ENCODE data around the gene RASSF3.

Gene RASSF3

GRCh38 chr12:64716371-64716770 is 106.1 kb downstream of the RASSF3 start:
- WGBS = 94% methylated on average over 4 of the region's 4 CpGs
- Histone ChIP-seq H3K27me3 (ENCODE audit: insufficient read depth, low read length) (no peaks in the 10 kb centered on the region), H3K9me3 (ENCODE audit: insufficient read depth, low read depth, low read length) (no peaks in the 10 kb centered on the region)

GRCh38 chr12:64716839-64717455 is 106.7 kb downstream of the RASSF3 start:
- Histone ChIP-seq H3K9me3 (ENCODE audit: insufficient read depth, low read depth, low read length) (no peaks in the 10 kb centered on the region), H3K36me3 (ENCODE audit: insufficient read depth, low read length) (peaks cover 66% of the 10 kb centered on the region), H3K27me3 (ENCODE audit: insufficient read depth, low read length) (no peaks in the 10 kb centered on the region), H3K9ac (ENCODE audit: low read depth, low read length) (no peak overlapping the region), H3K4me1 (ENCODE audit: insufficient read depth, low read length) (no peaks in the 10 kb centered on the region), H3K4me3 (ENCODE audit: low read length) (no peak overlapping the region), H3K27ac (ENCODE audit: low read depth, low read length) (no peak overlapping the region)
- 94% methylated on average over 6 of the region's 6 CpGs for WGBS

More at GRCh38 chr12:64716371-64716770, 106.1 kb downstream of the RASSF3 start:
- no peak overlapping the region for H3K4me3 ChIP-seq (ENCODE audit: low read length)
- H3K27ac ChIP-seq (ENCODE audit: low read depth, low read length) = no peak overlapping the region
- peaks cover 61% of the 10 kb centered on the region for H3K36me3 ChIP-seq (ENCODE audit: insufficient read depth, low read length)
- H3K9ac ChIP-seq (ENCODE audit: low read depth, low read length) = no peak overlapping the region
- no peaks in the 10 kb centered on the region for H3K4me1 ChIP-seq (ENCODE audit: insufficient read depth, low read length)

GRCh38 chr12:64718649-64719048 is 108.4 kb downstream of the RASSF3 start:
- Histone ChIP-seq H3K27me3 (ENCODE audit: insufficient read depth, low read length) (no peaks in the 10 kb centered on the region), H3K4me3 (ENCODE audit: low read length) (no peak overlapping the region), H3K4me1 (ENCODE audit: insufficient read depth, low read length) (no peaks in the 10 kb centered on the region), H3K36me3 (ENCODE audit: insufficient read depth, low read length) (peaks cover 81% of the 10 kb centered on the region), H3K27ac (ENCODE audit: low read depth, low read length) (no peak overlapping the region), H3K9me3 (ENCODE audit: insufficient read depth, low read depth, low read length) (no peaks in the 10 kb centered on the region), H3K9ac (ENCODE audit: low read depth, low read length) (no peak overlapping the region)
- WGBS = 95% methylated on average over 1 of the region's 1 CpG

GRCh38 chr12:64720884-64721283 is 110.6 kb downstream of the RASSF3 start:
- Histone ChIP-seq H3K9me3 (ENCODE audit: insufficient read depth, low read depth, low read length) (no peaks in the 10 kb centered on the region), H3K9ac (ENCODE audit: low read depth, low read length) (no peak overlapping the region), H3K4me1 (ENCODE audit: insufficient read depth, low read length) (no peaks in the 10 kb centered on the region), H3K36me3 (ENCODE audit: insufficient read depth, low read length) (peaks cover 72% of the 10 kb centered on the region), H3K27me3 (ENCODE audit: insufficient read depth, low read length) (no peaks in the 10 kb centered on the region), H3K4me3 (ENCODE audit: low read length) (no peak overlapping the region), H3K27ac (ENCODE audit: low read depth, low read length) (no peak overlapping the region)
- 100% methylated on average over 1 of the region's 1 CpG for WGBS

GRCh38 chr12:64722835-64723234 is 112.5 kb downstream of the RASSF3 start:
- 92% methylated on average over 4 of the region's 4 CpGs for WGBS
- Histone ChIP-seq H3K4me1 (ENCODE audit: insufficient read depth, low read length) (no peaks in the 10 kb centered on the region), H3K27me3 (ENCODE audit: insufficient read depth, low read length) (no peaks in the 10 kb centered on the region), H3K36me3 (ENCODE audit: insufficient read depth, low read length) (peaks cover 61% of the 10 kb centered on the region), H3K9me3 (ENCODE audit: insufficient read depth, low read depth, low read length) (no peaks in the 10 kb centered on the region), H3K9ac (ENCODE audit: low read depth, low read length) (no peak overlapping the region), H3K4me3 (ENCODE audit: low read length) (no peak overlapping the region), H3K27ac (ENCODE audit: low read depth, low read length) (no peak overlapping the region)

- Histone ChIP-seq H3K9ac (ENCODE audit: low read depth, low read length) (no peak overlapping the region), H3K4me1 (ENCODE audit: insufficient read depth, low read length) (no peaks in the 10 kb centered on the region), H3K4me3 (ENCODE audit: low read length) (no peak overlapping the region), H3K27me3 (ENCODE audit: insufficient read depth, low read length) (no peaks in the 10 kb centered on the region), H3K9me3 (ENCODE audit: insufficient read depth, low read depth, low read length) (no peaks in the 10 kb centered on the region), H3K27ac (ENCODE audit: low read depth, low read length) (no peak overlapping the region), H3K36me3 (ENCODE audit: insufficient read depth, low read length) (peaks cover 60% of the 10 kb centered on the region)
- WGBS = 98% methylated on average over 2 of the region's 2 CpGs
These were observed 113.3 kb downstream of the RASSF3 start for GRCh38 chr12:64723630-64724029.

GRCh38 chr12:64724201-64724745 is 114.0 kb downstream of the RASSF3 start:
- H3K27ac ChIP-seq (ENCODE audit: low read depth, low read length) = no peak overlapping the region
- H3K9me3 ChIP-seq (ENCODE audit: insufficient read depth, low read depth, low read length) = no peaks in the 10 kb centered on the region
- no peaks in the 10 kb centered on the region for H3K27me3 ChIP-seq (ENCODE audit: insufficient read depth, low read length)
- peaks cover 58% of the 10 kb centered on the region for H3K36me3 ChIP-seq (ENCODE audit: insufficient read depth, low read length)
- H3K4me3 ChIP-seq (ENCODE audit: low read length) = no peak overlapping the region
- H3K9ac ChIP-seq (ENCODE audit: low read depth, low read length) = no peak overlapping the region
- H3K4me1 ChIP-seq (ENCODE audit: insufficient read depth, low read length) = no peaks in the 10 kb centered on the region
- 93% methylated on average over 11 of the region's 11 CpGs for WGBS

- Histone ChIP-seq H3K27ac (ENCODE audit: low read depth, low read length) (no peak overlapping the region), H3K27me3 (ENCODE audit: insufficient read depth, low read length) (no peaks in the 10 kb centered on the region), H3K9me3 (ENCODE audit: insufficient read depth, low read depth, low read length) (no peaks in the 10 kb centered on the region), H3K4me1 (ENCODE audit: insufficient read depth, low read length) (no peaks in the 10 kb centered on the region), H3K9ac (ENCODE audit: low read depth, low read length) (no peak overlapping the region), H3K36me3 (ENCODE audit: insufficient read depth, low read length) (peaks cover 31% of the 10 kb centered on the region), H3K4me3 (ENCODE audit: low read length) (no peak overlapping the region)
- WGBS = 100% methylated on average over 2 of the region's 2 CpGs
These were observed 119.8 kb downstream of the RASSF3 start for GRCh38 chr12:64729909-64730587.

- H3K9ac ChIP-seq (ENCODE audit: low read depth, low read length) = no peak overlapping the region
- H3K4me1 ChIP-seq (ENCODE audit: insufficient read depth, low read length) = no peaks in the 10 kb centered on the region
- H3K36me3 ChIP-seq (ENCODE audit: insufficient read depth, low read length) = peaks cover 37% of the 10 kb centered on the region
- H3K27me3 ChIP-seq (ENCODE audit: insufficient read depth, low read length) = no peaks in the 10 kb centered on the region
- 86% methylated on average over 2 of the region's 2 CpGs for WGBS
- no peak overlapping the region for H3K27ac ChIP-seq (ENCODE audit: low read depth, low read length)
- no peaks in the 10 kb centered on the region for H3K9me3 ChIP-seq (ENCODE audit: insufficient read depth, low read depth, low read length)
- no peak overlapping the region for H3K4me3 ChIP-seq (ENCODE audit: low read length)
These were observed 120.3 kb downstream of the RASSF3 start for GRCh38 chr12:64730588-64730969.

GRCh38 chr12:64731683-64732082 is 121.4 kb downstream of the RASSF3 start:
- no peak overlapping the region for H3K4me3 ChIP-seq (ENCODE audit: low read length)
- peaks cover 46% of the 10 kb centered on the region for H3K36me3 ChIP-seq (ENCODE audit: insufficient read depth, low read length)
- H3K9ac ChIP-seq (ENCODE audit: low read depth, low read length) = no peak overlapping the region
- H3K4me1 ChIP-seq (ENCODE audit: insufficient read depth, low read length) = no peaks in the 10 kb centered on the region
- no peak overlapping the region for H3K27ac ChIP-seq (ENCODE audit: low read depth, low read length)
- 96% methylated on average over 4 of the region's 4 CpGs for WGBS
- H3K27me3 ChIP-seq (ENCODE audit: insufficient read depth, low read length) = no peaks in the 10 kb centered on the region
- H3K9me3 ChIP-seq (ENCODE audit: insufficient read depth, low read depth, low read length) = no peaks in the 10 kb centered on the region

- H3K9ac ChIP-seq (ENCODE audit: low read depth, low read length) = no peak overlapping the region
- no peaks in the 10 kb centered on the region for H3K4me1 ChIP-seq (ENCODE audit: insufficient read depth, low read length)
- peaks cover 51% of the 10 kb centered on the region for H3K36me3 ChIP-seq (ENCODE audit: insufficient read depth, low read length)
- H3K27ac ChIP-seq (ENCODE audit: low read depth, low read length) = no peak overlapping the region
- H3K9me3 ChIP-seq (ENCODE audit: insufficient read depth, low read depth, low read length) = no peaks in the 10 kb centered on the region
- H3K4me3 ChIP-seq (ENCODE audit: low read length) = no peak overlapping the region
- 94% methylated on average over 4 of the region's 4 CpGs for WGBS
- H3K27me3 ChIP-seq (ENCODE audit: insufficient read depth, low read length) = no peaks in the 10 kb centered on the region
These were observed 123.6 kb downstream of the RASSF3 start for GRCh38 chr12:64733857-64734256.

All from HUES64 (cell line).